NCI-H2196 (cell line): ENCODE data around the gene PGAM5.

Experiments used
- DNase-seq: peaks from one replicate; lab custom pipeline; 2025; ENCODE audit not compliant: unreplicated experiment; lab: John Stamatoyannopoulos, UW

Gene PGAM5

DNA sequence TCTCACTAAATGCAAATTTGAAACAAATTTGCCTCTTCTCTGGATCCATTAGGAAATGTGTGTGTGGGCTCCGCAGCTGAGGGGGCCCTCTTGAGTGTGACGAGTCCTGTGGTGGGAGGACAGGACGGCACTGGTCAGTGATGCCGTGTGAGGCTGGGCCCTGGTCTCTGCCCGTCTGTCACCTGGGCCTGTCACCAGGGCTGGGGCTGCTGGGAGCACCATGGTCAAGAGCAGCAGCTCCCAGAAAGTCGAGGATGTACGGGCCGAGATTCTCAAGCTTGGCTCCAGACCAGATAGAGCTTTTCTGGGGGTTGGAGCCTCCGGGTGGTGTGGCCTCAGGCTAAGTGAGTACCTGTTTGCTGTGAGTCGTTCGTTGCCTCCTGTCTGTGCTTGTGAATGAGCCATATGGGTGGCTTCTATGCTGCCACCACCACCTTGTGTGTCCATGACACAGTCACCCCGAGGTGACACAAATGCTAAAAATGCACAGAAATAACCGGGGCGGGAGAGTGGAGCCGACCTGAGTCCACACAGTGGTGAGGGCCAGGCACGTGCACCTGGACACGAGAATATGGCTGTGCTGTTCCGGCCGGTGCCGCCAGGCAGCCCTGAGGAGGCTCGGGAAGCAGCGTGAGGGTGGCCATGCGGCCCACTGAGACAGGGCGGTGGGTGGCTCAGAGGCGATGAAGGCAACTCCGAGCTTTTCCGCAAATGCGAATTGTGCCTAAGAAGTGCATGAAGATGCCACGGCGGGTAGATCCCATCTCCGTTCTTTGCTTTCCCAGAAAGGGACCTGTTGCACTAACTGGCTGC is 8.7 kb downstream of the PGAM5 start:
- DNase-seq, result no peak

DNA sequence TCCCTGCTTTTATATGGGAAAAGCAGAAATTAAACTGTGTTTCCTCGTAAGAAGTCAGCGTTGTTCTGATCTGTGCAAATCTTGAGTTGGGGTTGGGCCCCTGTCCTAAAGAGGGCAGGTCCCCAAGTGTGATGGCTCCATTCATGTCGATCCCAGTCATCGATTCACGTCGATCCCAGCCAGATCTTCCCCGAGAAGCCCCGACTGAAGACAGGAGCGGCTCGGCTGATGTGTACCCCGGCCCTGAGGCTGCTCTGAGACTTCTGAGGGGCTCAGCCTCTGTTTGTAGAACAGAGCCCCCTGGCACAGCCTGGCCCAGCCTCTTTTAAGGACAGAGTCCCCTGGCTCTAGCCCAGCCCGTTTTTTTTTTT is 9.3 kb downstream of the PGAM5 start:
- DNase-seq, result no peak

DNA sequence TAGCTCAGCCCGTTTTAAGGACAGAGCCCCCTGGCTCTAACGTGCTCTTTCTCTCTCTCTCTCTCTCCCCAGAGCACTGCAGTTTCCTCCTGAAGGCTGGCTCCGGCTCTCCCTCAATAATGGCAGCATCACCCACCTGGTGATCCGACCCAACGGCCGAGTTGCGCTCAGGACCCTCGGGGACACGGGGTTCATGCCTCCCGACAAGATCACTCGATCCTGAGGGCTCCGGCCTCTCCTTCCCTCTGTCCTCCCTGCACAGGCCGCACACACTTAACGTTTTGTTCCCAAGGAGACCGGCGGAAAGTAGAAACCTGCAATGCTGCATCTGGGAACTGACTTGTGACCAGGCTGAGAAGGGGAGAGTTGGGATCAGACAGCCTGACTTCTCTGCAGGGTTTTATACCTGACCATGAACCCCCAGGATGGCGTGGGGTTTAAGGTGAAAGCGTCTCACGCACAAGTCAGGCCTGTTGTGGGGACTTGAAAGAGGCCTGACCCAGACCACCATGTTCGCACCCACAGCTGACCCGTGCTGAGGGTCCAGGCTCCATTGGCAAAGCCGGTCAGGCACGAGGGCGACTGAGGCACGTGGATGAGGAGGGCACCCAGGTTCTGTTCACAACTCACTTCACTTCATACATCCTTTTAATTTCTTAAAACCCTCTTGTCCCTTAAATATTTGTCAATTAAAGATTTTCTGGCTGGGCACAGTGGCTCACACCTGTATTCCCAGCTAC is 10.1 kb downstream of the PGAM5 start:
- no peak for DNase-seq

DNA sequence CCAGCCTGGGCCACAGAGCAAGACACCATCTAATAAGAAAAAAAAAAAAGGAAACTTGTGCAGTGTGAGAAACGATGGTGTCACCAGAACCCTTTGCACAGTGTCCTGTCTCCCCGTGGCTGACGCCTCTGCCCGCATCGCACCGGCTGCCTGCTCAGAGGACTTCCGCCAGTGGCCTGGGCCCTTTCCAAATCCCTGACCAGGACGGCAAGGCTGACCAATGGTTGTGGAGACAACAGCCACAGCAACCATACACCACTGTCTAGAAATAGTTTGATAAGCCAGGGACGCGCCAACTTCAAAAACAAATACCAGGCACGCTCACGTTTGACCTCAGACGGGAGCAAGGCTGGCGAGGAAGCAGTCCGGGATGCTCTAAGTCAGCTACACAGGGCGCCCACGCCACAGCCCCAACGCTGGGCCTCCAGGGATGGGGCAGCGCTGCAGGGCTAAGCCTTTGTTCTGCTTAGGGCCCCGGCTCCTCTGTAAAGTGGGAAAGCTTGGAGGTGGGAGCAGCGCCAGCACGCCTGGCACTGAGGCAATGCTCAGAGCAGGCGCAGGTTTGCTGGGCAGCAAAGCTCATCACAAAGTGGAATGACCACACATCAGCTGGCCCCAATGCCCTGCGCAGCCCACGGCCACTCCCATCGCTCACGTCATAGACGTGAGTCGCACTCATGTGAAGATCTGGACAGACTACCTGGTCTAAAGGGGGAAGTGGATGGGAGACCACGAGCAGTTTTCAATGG is 12.5 kb downstream of the PGAM5 start:
- no peak for DNase-seq

DNA sequence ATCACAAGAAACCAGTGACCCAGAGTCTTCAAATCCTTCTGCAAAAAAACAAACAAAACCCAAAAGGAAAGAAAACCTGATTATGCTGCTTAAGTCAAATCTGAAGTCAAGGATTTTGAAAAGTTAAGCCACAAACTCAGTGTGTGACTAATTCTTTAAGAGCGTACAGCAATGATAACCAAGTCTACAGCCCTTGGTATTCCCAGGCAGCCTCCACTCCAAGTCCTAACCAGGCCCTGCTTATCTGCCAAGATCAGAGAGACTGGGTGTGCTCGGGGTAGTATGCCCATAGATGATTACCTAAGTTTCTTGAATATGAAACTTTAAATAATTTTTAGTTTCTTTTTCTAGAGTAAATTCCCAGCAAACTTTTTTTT is 13.1 kb downstream of the PGAM5 start:
- no peak for DNase-seq

DNA sequence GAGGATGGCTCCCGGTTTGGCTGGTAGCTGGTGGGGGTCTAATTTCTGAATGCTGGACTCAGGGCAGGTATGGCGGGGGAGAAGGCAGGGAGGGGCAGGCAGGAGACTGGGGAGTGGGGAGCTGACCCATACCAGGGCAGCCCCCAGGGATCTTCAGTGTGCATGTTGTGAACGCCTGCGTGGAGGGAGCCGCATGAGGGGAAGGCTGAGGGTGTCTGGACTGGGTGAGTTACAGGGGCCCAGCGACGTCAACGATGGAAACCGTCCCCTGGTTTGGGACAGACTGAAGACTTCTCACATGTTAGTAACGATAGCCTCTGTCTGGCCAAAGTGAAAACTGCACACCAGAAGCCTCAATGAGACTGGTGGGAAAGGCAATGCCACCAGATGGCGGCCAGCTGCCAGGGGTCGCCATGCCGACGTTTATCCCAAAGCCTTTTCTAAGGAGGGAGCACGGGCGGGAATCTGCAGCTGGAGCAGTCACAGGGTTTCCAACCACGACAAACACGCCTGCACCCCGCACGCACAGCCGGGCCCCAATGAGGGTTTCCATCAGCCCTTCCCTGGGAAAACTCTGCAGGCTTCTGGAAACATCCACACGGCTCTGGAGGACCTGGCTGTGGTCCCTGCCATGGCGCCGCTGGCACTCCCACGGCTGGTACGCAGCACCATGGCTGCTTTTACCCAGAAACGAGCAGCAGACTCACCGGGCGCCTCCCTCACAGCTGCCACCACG is 14.0 kb downstream of the PGAM5 start:
- no peak for DNase-seq

DNA sequence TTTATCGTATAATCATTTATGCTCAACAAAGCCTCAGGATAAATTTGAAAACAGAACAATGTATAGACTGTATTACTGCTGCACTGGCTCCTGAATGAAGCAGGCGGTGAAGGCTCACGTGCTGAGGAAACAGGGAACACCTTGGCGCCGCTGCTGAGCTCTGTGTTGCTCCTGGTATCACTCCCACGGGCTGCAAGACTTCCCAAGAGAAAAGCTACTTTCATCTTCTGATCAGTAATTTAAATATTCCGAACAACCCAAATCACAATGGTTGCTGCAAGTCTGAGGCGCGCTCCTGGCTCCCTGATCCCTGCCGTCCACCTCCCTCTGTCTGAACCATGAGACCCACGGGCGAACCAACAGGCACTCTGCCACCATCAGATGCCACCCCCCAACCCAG is 15.7 kb downstream of the PGAM5 start:
- DNase-seq, result no peak

DNA sequence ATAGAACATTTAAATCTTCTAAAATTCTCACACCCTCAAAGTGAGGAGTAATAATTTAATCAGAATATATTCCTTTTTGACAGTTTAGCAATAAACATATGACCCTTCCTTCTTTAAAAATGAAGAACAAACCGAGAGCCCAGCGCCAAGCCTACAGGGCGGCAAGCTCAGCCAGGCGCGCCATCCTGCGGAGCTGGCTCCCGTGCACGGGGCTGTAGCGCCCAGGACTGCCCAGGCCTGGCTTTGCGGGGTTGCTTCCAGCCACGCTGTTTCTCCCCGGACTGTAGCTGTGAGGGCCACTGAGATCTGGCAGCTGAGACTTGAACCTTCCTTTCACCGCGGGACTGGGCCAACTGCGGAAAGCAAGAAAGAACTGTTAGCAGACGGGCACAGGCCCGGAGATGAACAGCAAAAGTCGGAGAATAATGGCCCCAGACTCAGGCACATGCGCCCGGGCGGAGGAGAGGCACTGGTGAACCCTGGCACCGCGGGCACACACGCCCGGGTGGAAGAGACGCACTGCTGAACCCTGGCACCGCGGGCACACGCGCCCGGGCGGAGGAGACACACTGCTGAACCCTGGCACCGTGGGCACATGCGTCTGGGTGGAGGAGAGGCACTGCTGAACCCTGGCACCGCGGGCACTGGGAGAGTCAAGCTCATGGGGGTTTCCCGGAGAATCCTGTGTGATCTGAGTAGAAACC is 16.6 kb downstream of the PGAM5 start:
- no peak for DNase-seq

DNA sequence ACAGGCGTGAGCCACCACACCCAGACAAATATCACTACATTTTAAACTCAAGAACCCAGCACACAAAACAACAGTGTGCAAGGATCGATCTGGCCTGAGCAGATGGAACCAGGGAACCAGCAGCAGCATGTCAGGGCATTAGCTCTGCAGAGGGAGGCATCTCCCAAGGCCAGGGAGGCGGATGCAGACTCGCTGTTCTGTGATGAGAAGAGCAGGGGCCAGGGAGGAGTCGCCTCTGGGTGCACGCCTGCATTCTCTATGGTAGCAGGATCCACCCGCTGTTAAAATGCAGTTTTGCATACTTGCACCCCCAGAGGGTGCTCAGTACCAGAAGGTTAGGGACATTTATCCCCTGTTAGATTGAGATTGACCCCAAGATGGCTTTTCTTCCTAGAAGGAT is 17.9 kb downstream of the PGAM5 start:
- no peak for DNase-seq

DNA sequence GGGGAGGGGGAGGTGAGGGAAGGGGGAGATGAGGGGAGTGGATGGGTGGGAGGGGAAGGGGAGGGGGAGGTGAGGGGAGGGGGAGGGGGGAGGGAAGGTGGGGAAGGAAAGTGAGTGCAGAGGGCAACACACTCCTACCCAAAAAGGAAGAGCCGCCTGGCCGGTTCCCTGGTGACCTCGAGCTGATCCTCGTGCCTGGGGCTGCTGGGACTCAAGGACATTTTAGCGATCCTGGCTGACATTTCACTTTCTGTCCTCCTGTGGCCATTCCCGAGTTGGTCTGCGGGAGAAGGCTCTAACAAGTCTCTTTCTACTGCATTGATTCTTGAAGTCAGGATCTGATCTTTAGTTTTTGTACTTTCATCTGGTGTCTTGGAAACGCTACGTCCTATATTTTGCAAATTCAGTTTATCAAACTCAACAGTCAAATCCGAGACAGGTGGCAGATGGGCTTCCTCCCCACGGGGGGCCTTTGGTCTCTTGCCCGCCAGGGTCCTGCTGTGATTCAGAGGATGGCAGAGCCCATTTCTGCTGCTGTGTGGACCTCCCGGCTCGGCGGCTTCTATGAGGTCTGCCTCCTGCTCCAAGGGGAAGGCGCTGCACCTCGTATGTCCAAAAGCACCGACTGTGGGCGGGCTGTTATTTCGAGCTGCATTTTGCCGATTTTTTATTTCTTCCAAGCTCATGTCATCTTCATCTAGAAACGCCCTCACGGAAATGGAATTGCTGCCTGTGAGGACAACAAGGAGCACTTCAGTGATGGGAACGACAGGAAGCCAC is 19.1 kb downstream of the PGAM5 start:
- DNase-seq, result no peak

DNA sequence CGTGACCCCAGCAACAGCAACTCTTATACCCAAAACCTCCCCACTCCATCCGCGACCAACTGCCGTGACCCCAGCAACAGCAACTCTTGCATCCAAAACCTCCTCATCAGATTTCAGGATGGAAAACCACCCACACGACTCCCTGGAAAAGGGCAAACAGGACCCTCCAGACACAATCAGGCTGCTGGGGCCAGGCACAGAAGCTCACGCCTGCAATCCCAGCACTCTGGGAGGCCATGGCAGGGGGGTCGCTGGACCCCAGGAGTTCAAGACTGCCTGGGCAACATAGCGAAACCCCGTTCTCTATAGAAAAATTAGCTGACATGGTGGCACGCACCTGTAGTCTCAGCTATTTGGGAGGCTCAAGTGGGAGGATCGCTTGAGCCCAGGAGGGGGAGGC is 19.7 kb downstream of the PGAM5 start:
- DNase-seq, result no peak

DNA sequence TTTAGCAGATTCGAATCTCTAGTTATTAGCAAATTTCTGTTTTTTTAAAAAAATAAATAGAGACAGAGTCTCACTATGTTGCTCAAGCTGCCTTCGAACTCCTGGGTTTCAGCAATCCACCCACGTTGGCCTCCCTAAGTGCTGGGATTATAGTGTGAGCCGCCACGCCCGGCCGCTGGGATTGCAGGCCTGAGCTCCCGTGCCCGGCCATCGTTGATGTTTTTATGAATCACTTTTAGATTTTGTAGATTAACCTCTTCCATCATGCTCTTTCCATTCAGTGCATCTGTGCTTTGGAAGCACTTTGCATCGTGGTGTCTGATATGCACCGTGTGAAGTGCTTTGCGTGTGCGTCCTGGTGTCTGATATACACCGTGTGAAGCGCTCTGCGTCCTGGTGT is 20.9 kb downstream of the PGAM5 start:
- no peak for DNase-seq

DNA sequence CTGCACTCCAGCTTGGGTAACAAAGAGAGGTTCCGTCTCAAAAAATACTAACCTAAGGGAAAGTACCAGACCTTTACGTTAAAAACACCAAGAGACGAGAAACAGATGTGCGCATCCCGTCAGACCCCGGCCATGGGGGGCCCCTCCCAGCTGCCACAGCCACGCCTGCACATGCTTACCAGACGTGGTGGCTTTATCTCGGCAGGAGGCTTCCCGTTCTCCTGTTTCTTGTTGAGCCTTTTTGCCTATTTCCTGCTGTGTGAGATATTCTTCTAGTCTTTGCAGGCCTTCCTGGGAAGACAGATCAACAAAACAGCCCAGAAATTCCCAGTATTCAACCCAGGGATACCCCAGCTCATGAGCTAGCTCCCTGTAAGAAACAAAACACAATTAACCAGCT is 23.6 kb downstream of the PGAM5 start:
- no peak for DNase-seq

DNA sequence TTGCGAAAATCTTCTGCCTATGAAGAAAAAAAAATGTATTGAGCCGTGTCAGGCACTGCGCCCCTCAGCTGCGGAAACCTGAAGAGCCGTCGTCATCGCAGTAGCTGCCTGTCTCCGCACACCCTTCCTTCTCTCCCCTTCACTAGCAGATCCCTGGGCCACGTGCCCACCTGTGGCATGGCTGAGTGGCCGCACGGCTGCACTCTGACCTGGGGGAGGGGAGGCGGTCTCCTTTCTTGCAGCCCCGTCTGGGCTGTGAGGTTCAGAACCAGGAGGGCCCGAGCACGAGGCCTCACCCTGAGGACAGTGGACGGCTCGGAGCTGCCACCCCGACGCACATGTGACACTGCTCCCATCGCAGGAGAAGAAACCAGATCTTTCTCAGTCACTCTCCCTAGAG is 24.9 kb downstream of the PGAM5 start:
- no peak for DNase-seq

DNA sequence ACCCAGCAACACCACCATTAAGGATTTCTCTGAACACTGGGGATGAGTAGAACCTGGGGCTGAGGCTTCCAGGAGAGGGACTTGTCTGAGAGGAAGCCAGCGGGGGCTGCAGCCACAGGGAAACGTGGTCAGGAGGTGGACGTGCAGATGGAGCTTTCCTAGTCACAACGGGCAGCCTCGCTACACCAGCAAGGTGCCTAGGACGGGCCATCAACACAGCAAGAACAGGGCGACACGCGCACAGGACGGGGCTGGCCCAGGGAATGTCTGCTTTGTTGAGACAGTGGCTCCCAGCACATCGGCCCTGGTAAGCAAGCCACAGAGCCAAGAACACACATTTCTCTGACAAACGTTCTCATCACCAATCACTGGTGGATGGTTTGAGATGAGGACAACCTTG is 25.7 kb downstream of the PGAM5 start:
- DNase-seq, result no peak

DNA sequence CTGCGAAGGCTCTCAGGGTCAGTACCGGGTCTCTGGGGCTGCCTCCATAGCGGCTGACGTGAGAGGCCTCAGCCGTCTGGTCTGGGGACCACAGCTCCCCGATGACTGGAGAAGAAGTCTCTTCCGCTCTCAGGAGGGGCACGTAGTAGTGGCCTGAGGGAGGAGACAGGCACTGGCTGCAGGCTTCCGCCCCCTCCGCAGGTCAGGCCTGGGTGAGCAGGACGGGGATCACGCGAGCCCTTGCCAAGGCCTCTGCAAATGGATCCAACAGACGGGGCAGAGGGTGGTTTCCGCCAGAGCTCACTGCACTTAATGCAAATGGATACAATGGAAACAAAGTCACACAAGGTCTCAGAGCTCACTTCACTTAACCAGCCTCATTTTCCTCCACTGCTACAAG is 26.3 kb downstream of the PGAM5 start:
- no peak for DNase-seq

DNA sequence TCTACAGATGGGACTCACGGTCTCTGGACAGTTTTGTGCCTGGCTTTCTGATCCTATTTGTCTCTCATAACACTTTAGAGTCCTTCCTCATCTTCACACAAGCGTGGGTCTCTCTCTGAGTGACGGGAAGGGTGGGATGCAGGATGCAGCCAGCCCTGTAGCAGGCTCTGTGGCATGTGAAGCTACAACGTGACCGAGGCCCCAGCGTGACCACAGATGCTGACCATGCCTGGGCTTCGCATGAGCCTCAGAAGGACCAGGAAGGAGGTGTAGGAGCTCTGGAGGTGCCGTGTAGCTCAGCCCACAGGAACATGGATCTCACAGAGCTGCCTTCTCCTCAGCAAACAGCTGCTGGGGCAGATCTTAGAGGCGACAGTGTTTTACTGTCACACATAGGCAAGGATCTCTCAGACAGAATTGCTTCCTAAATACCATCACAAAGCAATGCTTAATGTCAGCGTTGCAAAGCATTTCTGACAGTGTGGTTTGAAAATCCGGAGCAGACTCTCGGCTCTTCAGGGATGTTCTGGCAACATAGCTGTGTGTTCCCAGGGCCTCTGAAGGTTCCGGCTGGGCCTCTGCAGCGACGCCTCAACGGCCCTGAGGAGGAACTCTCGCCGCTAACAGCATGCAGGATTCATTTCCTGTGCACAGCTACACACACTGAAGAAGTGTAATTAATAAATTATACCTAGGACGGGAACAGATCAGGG is 29.1 kb downstream of the PGAM5 start:
- no peak for DNase-seq

DNA sequence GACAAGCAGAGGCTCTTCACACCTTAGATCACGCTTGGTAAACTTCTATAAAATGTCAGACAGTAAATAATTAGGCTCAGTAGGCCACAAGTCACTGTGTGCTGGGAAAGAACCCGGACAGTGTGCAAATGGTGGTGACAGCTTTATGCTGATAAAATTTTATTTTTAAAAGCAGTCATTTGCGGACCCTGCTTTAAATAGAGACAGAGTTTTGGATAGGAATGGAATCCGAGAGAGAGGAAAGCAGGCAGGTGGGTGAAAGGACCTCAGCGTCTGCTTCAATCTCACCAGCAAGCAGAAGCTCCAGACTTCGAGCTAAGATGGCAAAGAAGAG is 29.6 kb downstream of the PGAM5 start:
- DNase-seq, result no peak

DNA sequence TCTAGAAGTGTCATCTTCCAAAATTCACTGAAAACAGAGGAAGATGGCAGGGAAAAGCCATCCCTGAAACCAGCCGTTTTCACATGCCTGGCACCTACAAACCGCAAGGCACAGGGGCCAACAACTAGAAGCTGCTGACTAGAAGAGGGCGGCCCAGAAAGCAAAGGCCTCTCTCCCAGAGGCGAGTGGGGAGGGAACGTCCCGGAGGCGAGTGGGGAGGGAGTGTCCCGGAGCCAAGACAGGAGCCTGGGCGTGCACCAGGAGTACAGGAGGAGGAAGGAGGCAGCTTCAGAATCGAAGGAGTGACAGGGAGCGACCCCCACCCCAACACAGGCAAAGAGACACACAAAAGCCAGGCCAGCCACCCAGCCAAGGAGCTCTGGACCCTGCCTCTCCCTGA is 30.0 kb downstream of the PGAM5 start:
- DNase-seq, result no peak

DNA sequence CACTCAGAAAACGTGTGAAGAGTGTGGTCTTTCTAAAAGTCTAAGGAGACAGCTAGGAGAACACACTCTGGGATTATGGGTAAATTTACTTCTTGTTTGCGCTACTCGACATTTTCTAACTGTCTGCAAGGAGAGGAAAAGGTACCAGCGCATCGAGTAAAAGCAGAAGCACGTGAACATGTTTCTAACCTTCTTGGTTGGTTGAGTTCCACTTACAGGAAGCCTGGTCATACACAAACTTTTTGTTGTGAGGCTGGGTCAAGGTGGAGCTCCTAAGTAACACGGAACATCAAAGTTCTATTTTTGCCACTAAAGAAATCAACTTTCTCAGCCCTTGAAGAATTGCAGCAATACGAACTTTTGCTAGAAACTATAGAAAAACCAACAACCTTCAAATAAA is 31.0 kb downstream of the PGAM5 start:
- DNase-seq, result no peak
